DMS153 (cell line): ENCODE data around the gene CAB39.

Experiments used
- DNase-seq: peaks from one replicate; lab custom pipeline; 2025; lab: John Stamatoyannopoulos, UW

CAB39 gene

GRCh38 chr2:230785346-230785745, 72.7 kb downstream of the CAB39 start:
- no peak for DNase-seq

- no peak for DNase-seq
Measured at GRCh38 chr2:230787101-230787500, 74.5 kb downstream of the CAB39 start.

DNA sequence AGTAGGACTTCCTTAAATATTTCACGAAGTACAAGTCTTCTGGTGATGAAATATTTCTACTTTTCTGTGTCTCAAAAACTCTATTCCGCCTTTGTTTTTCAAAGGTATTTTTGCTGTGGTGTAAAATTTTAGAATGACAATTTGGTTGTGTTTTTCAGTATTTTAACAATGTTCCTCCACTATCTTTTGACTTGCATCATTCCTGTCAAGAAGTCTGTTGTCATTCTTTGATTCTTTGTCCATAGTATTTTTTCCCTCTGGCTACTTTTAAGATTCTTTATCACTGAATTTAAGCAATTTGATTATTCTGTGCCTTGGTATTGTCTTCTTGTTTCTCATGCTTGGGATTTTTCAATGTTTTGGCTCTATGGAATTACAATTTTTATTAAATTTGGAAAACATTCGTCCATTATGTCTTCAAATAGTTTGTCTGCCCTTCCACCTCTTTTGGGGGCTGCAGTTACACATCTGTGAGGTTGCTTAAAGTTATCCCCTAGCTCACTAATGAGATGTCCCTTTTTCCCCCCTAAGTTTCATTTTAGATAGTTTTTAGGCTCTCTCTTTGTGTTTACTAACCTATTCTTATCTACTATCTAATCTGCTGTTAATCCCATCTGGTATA, 76.0 kb downstream of the CAB39 start:
- no peak for DNase-seq

DNA sequence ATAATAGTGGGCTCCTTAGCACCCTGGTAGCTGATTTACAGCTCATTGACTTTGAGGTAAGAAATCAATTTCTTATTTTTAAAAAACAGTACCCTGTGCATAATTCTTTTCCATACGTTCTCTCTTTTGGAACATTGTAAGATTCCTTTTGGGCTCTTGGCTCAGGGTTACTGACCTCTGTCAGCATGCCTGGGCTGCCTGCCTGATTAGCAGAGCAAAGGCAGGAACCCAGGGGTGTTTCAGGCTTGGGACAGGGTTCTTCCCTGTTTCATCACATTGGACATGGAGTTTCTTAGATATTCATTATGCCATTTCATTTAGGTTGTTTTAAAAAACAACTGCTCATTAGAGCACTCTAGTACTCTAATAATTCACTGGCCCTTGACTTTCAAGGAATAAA, 78.3 kb downstream of the CAB39 start:
- no peak for DNase-seq

DNA sequence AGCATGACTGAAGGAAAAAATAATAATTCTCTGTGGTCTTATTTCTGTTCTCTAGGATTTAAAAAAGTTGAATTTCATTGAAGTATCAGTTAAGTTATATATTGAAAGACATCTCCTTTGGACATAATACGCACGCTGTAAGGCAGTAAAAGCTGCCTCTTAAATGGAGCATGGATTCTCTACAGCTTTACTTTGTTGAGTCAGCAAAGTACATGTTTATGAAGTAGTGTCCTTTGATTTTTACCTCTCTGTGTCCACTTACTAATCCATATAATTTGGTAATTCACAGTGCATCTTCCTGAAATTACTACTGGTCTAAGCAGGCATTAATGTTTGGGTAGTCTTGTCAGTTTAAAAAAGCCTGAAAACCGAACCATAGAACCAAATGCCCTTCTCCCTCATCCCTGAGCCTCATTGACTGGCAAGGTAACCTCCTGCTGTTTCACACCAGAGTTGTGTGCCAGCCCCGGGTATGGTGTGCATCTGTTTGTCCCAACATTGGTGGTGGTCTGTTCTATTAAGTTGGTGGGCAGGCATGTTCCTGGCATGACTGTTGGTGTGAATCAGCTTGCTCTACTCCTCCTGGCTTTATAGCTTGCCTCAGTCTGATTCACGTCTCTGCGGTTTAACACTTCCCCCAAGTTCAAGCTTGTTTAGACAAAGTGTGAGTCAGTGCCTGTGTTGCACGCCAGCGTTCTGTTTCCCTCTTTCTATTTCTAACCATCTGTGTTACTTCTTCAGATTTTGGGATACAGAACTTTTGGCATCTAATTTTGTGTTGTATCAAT, 81.1 kb downstream of the CAB39 start:
- no peak for DNase-seq

GRCh38 chr2:230794497-230794896, 81.9 kb downstream of the CAB39 start:
- DNase-seq = no peak

GRCh38 chr2:230795856-230796255, 83.2 kb downstream of the CAB39 start:
- DNase-seq = no peak

DNA sequence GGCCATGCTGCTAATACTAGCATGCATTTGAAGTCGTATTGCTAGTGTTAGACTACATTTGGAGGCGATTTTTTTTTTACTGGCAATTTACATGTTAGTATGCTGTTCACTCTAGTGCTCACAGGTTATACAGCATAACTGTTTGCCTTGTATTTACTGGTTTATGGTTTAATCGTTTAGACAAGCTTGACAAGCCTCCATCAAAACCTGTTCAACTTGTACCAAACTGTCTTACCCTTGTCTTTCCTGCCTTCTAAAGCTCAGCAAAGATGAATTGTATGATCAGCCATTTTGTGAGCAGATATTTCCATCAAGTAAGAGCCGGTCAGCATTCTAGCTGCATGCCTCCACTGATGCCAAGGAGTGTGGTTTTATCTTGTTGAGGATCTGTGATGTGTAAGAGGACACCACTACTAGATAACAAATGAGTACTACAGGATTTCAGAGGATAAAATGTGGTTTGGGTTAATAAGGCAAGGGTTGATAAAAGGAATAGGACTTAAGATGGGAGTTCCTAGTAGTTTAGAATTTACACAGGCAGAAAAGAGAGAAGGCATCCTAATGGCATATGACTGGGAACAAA, 83.7 kb downstream of the CAB39 start:
- DNase-seq = no peak

- DNase-seq = no peak
Measured at GRCh38 chr2:230797515-230798495, 85.2 kb downstream of the CAB39 start.

DNA sequence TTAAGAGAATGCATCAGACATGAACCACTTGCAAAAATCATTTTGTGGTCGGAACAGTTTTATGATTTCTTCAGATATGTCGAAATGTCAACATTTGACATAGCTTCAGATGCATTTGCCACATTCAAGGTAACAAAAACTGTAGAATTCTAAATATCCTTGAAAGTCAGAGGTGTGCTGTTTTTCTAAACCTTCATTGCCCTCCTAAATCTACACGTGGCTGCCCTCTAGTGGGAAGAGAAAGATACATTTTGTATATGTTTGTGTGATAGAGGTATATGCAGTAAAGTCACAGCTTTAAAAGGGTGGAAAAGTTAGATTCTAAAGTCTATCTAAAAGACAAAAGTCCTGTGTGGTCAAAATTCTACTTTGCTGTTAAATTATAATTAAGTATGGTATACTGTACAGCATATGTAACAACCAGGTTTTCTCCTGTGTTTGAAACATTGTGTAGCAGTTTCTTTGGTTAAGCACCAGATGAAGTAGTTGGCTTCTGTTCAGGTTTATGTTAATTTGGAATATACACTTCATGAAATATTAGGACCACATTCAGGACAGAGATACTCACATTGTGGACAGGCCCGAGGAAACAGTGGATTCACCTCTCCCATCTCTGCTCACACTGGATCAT, 86.2 kb downstream of the CAB39 start:
- DNase-seq = peak; percentile 20

- DNase-seq = no peak
Measured at GRCh38 chr2:230805353-230806017, 92.8 kb downstream of the CAB39 start.

- no peak for DNase-seq
Measured at GRCh38 chr2:230807729-230808128, 95.1 kb downstream of the CAB39 start.

- DNase-seq = no peak
Measured at GRCh38 chr2:230809015-230809414, 96.4 kb downstream of the CAB39 start.

DNA sequence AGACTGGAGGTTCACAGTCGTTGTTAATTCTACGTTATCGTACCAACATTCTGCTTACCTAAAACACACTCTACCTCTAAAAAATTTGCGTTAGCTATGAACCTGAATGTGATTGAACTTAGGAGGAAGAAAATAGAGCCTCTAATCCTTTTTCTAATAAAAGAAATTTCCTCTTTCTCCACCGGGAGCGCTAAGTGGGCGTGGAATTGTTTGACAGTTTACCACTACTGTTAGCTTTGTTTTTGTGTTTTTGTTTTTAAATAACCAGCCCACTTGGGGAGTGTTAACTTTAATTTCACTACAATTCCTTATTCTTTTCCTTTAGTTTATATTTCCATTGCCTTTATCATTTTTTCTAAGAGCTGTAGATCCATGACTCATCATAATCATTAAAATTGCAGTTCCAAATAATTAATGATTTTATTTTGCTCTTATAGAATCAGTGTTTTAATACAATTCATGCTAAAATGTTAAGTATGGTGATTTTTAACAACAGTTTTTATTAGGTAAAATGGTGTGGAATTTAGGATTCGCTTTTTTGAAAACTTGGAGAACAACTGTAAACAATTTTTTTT, 97.1 kb downstream of the CAB39 start:
- no peak for DNase-seq

GRCh38 chr2:230811508-230811907, 98.9 kb downstream of the CAB39 start:
- no peak for DNase-seq

DNA sequence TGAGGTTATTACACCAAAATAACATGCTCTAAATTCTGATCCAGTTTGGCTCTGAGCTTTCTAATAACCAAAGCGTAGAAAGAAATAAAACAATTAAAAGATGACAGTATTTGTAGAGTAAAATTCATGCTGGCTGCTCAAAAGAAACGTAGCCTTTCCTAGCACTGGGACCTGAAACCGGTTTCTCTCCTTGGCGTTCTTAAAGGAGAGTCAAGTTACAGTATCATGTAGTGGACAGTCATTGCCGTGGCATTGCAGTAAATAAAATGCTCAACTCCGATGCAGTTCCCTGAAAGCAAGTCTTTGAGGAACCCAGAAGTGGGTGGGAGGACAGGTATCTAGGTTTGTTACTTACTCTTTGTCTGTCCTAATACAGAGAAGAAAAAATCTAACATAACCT, 99.4 kb downstream of the CAB39 start:
- DNase-seq = no peak

DNA sequence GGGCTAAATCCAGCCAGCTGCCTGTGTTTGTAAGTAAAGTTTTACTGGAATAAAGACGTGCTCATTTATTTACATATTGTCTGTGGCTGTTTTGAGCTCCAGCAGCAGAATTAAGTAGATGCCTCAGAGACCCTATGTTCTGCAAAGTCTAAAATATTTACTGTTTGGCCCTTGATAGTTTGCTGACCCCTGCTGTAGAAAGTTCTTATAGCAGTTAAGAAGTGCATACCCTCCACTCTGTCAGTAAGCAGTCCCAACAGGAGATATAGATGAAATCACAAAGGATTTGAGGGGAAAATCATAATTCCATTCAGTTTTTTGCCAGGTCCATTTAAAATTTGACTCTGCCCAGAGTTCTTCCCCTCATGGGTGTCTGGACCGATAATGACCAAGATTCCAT, 102.0 kb downstream of the CAB39 start:
- no peak for DNase-seq

DNA sequence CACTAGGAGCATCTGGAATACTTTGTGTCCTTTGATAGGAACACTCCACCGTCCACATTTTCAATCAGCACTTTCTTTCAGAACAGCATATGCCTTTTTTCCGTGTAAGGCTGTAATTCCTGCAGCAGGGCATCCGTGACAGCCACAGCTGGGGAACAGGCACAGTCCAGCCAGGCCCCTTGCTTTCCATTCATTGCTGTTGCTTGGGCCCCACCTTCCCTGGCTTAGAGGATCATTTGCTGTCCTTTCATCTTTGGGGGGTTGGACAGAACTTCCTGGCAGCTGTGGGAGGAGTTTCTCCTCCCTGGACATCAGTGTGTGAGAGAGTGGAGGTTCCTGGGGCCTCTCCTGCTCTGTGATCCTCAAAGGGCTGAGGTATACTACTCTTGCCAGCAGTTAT, 102.4 kb downstream of the CAB39 start:
- DNase-seq = no peak

GRCh38 chr2:230816735-230817134, 104.1 kb downstream of the CAB39 start:
- no peak for DNase-seq

DNA sequence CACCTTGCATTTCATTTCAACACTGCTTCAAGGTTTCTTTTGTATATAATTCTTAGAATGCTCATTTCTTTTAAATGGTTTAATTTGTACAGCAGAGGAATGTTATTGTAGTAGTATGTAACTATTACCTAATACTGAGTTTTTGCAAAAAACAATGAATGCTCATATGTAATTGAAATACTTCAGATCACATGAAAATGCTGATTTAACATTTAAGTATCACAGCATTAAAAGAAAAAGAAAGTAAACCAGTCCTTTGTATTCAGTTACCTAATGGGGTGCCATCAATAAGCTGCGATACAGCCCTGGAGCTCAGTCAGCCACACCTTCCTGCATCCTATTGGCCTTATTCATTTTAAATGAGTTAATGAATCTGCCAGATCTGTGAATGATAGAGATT, 106.8 kb downstream of the CAB39 start:
- DNase-seq = no peak
